GM19438 (cell line): ENCODE data around the gene IFI16.
"Not testable (repeated sequence)": the region's sequence is repeated elsewhere in the genome, so short reads cannot be mapped to it uniquely, and the experiment has no call there.

Source experiments
- ATAC-seq: cut with Tn5 transposase; IDR thresholded peaks from one replicate; pipeline ENCODE4 v1.9.1; 2021; ENCODE audit warnings: low read depth; ENCODE audit not compliant: unreplicated experiment

Gene IFI16

DNA sequence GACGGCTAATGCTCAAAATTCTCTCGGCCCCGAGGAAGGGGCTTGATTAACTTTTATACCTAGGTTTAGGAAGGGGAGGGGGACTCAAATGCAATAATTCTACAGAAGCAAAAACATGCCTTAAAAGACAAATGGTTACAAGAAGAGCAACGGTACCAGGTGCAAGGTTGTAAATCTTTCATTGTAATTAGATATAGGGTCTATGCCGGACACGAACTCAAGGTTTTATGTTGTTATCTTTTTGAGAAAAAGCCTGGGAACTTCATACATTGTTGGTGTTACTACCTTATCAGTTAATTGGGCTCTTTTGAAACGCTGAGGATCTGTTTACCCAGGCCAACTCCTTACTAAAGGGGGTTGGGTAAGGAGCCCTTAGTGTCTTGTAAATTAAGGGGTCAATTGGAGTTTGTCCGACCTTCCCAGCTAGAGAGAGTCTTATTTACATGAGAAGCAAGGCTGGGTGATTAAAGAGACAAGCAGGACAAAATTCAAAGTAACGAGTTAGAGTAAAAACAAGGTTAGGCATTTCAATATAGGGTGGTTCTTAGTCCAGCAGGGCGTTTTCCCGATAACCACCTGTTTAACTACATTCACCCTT, 3.4 kb upstream of the IFI16 start:
- not testable (repeated sequence) for ATAC-seq

DNA sequence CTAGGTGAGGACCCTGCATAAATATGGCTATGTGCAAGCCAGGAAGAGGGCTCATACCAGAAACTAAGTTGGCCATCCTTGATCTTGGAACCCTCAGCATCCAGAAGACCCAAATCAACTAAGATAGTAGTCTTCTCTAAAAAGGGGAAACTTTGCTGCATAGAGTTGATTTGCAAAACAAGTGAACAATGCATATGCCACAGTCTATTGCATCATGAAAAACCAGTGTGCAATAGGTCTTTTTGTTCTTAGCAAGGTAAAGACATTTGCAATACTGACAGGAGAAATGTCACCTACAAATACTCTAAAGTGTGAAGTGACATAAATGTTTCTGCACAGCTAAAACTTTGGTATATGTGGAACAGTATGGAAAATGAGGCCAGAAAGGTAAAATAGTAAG, 2.0 kb upstream of the IFI16 start:
- ATAC-seq = no peak

DNA sequence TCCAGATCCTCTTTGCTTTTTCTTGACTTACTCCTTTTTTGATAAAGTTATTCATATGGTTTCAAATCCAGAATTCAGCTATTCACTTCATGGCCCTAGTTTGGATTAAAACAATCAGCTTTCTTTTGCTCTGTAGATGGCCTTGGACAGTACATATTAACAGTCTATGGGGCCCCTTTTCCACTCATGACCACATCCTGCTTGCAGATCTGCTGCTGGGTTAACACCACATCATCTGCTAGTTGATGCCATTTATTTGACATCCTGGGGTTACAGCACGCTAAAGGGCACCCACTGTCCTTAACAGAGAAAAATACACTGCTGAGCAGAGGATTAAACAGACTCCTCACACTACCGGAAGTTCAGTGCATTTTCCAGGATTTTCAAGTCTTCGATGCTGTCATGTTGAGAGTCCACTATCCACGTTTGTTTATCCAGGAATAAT, 941 bp upstream of the IFI16 start:
- ATAC-seq = peak; percentile 69

DNA sequence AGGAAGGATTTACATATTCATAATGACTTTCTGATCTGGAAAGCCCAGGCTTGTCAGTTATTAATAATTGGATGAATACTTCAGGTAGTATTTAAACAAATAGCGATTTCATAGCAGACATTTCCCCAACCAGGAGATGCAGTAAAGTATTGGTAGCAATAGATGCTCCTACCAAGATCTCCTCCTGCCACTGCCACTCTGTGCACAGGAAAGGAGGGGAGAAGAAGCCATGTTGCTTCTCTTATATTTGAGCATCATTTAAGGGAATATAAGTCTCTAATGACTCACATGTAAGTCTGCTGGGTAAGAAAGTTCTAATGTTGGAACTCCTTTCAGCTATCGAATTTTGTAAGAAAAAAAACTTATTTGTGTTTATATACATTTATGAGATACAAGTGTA, 420 bp upstream of the IFI16 start:
- ATAC-seq = no peak

DNA sequence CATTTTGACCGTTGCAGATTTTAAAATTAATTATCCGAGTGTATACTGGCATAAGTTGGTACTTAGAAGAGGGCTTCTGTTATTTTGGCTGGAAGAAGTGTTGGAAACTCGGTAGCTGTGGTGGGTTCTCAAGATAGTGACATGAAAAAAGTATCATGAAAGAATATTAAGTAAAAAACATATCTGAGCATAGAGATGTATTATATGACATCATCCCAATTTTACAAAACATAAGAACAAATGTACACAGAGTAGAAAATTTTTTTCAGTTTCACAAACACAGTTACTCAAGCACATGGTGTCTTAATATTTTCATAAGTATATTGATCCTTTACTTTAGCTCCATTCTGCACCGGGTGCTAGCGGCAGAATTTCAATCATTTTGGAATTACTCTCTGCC, 684 bp downstream of the IFI16 start:
- ATAC-seq = no peak

DNA sequence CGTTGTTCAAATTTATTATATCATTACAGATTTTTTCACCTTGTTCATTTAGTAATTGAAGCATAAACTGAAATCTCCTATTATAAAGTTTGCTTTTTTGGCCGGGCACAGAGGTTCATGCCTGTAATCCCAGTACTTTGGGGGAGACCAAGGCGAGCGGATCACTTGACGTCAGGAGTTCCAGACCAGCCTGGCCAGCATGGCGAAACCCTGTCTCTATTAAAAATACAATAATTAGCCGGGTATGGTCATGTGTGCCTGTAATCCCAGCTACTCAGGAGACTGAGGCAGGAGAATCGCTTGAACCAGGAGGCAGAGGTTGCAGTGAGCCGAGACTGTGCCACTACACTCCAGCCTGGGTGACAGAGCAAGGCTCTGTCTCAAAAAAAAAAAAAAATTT, 1.3 kb downstream of the IFI16 start:
- not testable (repeated sequence) for ATAC-seq

DNA sequence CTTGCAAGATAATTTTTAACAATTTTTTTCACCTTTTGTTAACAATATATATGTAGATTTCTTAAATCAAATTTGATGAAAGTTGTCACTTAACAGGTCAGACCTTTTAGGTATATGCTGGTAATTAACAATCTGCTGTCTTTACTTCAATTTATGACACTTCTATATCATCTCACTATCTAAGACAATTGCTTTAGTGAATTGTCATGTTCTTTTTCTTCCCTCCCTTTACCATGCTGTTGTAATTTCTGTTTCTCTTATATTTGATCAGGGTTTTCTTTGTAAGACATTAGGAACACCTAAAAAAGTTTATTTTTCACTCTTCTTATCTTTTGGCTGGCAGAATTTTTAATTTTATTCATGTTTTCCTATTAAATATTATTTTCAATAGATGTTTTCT, 2.0 kb downstream of the IFI16 start:
- ATAC-seq = no peak

DNA sequence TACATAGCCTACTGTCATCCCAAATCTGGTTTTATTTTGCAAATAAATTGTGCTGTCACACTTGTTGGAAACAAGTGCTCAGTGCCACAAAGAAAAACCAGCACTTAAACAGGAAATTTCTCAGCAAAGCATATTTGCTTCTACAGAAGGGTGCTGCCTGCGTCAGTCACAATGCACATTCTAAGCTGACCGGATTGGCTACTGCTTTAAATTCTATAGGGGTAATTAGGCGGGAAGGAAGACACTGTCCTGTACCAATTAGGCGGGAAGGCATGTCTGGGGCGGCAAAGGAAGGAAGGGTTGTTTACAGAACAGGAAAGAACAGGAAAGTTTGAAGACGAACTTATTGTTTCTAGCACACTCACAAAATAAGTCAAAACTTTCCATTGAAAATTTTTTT, 2.8 kb downstream of the IFI16 start:
- ATAC-seq = peak; percentile 37

DNA sequence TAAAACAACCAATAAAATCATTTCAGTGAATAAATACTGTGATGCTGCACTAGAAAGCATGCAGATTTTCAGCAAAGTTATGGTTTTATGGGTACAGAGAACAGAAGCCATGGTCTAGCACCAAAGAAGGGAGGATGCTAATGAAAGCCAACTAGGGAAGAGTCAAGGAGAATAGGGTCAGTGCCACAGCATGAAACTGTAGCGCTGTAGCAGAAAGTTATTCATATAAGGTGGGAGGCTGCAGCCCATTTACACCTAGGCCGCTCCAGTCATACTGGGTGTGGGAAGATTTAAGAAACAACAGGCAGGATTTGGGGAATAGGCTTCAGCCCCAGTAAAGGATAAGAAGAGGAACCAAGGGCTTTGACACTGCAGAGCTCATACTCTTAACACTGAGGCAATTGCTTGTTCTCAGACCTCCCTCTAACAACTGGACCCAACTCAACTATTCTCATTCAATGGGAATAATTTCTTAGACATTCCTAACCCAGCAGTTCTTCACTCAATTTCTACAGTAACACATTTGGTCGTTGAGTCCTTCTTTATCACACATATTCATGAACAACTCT, 4.4 kb downstream of the IFI16 start:
- no peak for ATAC-seq

DNA sequence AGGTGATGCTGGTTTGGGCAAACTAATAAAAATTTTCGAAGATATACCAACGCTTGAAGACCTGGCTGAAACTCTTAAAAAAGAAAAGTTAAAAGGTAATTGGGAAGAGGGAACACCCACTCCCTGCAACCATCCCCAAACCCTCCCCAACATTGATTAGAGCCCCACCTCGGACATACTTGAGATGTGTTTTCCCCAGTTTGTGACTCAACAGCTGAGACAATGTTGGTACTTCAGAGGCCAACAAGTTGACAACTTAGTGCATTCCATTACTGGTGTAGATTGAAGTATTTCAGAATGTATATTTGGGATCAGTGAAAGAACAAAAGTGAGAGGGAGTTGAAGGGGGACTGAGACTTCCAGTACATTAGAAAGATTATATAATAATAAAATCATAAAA, 5.1 kb downstream of the IFI16 start:
- no peak for ATAC-seq

DNA sequence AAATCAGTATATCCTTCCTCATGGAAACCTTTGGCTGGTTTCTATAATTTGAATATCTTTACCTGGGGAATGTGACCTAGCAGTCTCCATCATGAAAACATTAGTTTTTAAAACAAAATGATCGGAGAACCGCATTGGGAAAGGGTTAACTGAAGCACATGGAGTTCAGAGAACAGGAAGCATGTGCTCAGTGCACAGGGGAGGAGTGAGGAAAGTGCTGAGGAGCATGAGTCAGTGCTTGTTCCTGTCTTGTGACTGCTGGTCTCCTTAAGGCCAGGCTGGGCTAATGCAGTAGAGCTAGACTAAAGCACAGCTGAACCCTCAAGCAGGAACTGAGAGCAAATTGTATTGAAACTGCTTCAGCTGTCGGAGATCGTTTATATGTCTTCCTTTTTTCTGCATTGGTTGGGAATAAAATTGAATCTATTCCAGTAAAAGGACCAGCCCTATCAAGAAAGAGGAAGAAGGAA, 5.8 kb downstream of the IFI16 start:
- peak; percentile 84 for ATAC-seq

DNA sequence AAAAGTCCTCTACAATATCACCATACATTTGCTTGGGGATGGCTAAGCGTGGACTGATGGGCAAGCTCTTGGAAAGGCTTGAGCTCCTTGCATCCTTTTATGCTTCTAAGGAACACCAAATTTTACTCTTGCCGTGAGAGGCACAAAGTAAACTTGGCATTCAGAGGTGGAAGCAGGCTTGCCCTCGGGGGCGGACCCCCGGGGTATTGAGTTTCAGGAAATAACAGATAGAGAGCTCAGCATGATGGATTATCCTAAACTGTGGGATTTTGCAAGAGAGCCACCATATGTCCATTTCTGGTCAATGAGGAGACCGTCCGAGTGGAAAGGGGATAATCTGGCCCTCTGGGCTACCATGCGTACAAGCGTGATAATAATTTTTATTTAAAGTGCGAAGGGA, 14.0 kb downstream of the IFI16 start:
- ATAC-seq = no peak

DNA sequence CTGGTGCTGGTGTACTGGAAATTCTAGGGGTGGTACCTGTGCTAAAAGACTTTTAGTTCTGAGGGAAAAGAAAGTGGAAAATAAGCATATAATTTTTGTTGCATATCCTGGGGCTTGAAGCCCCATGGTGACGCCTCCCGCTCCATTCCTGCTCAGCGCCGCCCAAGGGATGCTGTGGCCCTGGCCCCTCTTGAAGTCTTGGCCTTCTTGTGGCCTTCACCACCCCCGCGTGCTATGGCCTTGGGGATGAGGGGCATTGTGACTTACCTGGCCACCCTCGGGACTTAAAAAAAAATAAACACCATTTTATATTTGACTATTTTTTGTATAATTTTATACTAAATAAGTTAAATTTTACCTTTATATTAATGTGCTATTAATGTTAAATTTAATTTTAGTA, 15.3 kb downstream of the IFI16 start:
- no peak for ATAC-seq

DNA sequence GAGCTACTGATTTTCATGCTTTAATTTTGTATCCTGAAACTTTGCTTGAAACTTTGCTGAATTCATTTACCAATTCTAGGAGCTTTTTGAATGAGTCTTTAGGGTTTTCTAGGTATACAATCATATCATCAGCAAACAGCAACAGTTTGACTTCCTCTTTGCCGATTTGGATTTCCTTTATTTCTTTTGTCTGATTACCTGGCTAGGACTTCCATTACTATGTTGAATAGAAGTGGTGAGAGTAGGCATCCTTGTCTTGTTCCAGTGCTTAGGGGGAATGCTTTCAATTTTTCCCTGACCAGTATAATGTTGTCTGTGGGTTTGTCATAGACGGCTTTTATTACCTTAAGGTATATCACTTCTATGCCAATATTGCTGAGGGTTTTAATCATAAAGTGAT, 17.1 kb downstream of the IFI16 start:
- not testable (repeated sequence) for ATAC-seq

DNA sequence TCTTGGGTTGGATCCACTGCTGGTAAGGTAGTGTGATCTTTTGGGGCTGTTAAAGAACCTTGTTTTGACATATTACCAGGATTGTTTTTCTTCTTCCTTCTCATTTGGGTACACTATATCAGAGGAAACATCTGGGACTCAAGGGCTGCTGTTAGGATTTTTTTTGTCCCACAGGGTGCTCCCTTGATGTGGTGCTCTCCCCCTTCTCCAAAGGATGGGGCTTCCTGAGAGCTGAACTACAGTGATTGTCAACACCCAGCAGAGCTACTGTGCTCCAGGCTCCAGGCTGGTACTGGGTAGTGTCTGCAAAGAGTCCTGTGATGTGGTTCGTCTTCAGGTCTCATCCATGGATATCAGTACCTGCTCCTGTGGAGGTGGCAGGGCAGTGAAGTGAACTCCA, 20.6 kb downstream of the IFI16 start:
- ATAC-seq = no peak

DNA sequence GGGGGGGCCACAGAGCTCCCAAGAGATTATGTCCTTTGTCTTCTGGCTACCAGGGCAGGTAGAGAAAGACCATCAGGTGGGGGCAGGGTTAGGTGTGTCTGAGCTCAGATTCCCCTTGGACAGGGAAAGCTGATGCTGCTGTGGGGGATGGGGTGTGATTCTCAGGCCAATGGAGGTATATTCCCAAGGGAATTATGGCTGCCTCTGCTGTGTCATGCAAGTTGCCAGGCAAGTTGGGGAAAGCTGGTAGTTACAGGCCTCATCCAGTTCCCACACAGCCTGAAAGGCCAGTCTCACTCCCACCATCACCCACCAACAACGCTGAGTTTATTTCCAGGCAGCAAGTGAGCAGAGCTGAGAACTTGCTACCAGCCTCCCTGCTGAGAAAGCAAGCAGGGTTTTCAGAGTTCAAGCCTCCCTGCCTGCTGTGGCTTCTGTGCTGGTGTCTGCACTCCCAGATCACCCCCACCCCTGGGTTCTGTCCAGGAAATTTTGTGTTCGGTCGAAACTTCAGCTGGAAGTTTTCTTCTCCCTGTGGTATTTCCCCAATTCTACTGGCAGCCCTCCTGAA, 21.3 kb downstream of the IFI16 start:
- no peak for ATAC-seq

DNA sequence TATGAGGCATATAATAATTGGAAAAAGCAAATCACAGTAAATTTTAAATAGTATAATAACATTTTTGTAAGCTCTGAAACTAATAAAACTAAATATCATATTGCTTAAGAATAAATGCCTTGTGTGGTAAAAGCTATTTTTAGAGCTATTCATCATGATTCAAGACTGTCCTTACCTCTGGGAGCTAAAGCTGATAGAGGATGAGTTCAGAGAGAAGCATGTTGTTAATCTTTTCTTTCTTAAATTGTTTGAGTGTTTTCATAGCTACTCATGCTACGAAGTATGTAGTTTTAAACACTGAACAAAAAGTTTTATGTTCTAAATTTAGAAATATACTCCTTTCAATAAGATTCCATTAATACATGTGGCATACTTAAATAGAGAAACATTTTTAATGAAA, 30.5 kb downstream of the IFI16 start:
- ATAC-seq = no peak

DNA sequence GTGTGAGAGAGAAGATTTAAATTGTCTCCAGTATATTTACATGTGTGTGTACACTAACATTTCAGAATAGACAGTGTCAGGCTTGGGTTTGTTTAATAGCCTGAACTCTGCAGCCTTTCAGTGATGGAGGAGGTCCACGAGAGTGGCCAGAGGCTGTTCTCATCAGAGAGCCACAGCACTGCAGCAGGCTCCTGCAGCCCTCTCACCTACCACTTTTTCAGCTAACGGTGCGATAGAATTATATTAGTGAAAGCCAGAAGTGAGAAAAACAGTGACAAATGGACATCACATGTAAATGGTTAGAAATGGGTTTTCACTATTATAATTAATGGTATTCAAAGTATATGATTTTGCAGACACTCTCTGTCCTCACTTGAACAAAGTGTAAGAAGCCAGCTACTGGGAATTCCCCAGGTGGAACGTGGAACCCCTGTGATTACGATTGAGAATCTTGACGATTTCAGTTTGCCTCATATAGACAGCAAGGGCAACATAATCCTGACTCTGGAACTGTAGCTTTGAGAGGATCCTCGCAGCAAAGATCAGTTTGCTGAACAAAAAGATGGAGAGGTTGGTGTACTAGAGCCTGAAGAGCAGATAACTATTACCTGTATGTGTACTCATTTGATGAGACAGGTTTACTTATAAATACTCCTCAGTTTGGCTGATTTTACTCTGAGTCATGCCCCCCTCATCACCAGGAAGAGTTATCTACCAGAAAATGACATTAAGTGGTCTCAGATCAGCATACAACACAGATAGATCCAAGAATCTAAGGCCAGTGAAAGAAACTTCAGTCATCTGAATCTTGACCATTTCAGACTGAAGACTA, 31.4 kb downstream of the IFI16 start:
- no peak for ATAC-seq

DNA sequence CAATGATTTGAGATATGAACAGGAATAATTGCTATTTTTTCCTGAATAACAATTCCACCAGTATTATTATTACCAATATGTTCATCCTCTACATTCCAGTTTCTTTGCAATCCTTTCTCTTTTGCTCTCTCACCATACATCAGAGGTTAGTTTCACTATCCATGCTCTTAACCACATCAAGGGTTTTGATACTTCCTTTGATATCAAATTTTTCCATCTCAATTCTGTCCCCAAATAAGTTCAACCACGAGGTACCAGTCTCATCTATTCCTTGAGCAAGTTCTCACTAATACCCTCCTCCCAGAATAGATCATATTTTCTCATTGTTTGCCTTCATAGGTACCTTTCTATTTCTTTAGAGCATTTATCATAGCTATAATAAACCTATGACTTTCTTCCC, 36.8 kb downstream of the IFI16 start:
- not testable (repeated sequence) for ATAC-seq

DNA sequence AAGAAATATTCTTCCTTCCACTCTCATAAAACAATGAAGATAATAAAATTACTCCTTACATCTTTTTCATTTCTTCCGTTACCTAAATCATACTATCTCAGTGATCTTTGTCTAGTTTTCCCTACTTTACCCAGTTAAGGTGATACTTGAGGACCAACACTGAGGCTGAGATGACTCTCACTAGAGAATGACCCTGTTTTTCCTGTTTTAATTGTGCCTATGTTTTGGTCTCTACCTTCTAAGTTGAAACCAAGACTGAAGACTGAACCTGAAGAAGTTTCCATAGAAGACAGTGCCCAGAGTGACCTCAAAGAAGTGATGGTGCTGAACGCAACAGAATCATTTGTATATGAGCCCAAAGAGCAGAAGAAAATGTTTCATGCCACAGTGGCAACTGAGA, 41.7 kb downstream of the IFI16 start:
- ATAC-seq = no peak

DNA sequence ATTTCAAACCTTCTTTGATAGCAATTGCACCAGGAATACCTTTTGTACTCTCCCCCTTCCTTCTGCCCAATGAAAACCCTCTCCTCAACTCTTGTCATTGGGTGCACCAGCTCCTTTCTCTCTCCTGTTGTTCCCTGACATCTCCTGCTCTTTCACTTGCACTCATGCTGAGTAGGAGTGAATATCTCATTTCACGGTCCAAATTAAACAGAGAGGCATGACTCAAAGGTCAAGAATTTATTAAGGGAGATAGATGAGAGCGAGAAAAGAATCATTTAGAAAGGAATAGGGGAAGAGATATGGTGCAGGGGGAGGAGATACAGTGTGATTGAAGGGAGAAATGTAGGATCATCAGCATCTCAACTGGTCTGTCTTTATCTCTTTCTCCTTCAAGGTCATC, 44.7 kb downstream of the IFI16 start:
- no peak for ATAC-seq
